Stimulated activated CD8-positive, alpha-beta memory T cell treated with anti-CD3 and anti-CD28 coated beads, Interleukin-7, amount 100 ng/mL, for 48 hours (primary cell): ENCODE measurements around the gene PREB.
"Not testable (repeated sequence)": the region's sequence is repeated elsewhere in the genome, so short reads cannot be mapped to it uniquely, and the experiment has no call there.

Experiments
- DNase-seq, 2 donors: peaks; one replicate each; pipeline ENCODE4 v3.0.0-alpha.2; 2020; ENCODE audit warnings: low read depth in 1 of 2; ENCODE audit errors: extremely low read depth in 1 of 2

Gene PREB, protein sequence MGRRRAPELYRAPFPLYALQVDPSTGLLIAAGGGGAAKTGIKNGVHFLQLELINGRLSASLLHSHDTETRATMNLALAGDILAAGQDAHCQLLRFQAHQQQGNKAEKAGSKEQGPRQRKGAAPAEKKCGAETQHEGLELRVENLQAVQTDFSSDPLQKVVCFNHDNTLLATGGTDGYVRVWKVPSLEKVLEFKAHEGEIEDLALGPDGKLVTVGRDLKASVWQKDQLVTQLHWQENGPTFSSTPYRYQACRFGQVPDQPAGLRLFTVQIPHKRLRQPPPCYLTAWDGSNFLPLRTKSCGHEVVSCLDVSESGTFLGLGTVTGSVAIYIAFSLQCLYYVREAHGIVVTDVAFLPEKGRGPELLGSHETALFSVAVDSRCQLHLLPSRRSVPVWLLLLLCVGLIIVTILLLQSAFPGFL

DNA sequence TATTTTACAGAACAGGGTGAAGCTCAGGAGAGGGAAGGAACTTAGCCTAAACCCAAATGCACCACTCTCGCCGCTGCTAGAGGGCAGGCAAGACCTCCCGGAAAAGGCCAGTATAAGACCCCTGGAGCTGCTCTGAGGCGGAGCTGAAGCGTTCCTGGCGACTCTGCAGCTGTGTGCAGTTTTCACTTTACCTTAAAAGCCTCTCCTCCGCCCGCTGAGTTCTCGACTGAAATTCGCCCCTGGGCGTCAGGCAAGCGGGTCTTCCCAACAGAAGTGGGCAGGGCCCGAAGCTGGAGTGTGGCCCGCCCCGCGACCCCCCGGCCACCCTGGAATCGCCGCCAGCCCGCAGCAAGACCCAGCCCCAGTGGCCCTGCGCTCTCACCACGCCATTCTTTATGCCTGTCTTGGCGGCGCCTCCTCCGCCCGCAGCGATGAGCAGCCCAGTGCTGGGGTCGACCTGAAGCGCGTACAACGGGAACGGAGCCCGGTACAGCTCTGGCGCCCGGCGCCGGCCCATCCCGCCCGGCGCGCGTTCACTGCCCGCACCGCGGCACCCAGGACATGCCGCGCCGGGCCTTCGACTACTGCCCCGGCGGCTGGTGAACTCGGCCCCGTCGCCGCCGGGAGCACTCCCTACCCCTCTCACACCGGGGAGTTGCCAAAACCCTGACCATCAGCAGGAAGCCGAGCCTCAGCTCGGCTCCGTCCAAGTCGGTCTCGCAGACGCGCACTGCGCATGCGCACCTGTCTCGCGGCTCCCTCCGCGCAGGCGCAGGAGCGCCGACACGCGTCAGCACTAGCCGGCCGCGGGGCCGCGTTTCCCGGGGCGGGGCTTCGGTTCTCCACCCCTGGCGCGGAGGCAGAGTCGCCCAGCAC is at the start of gene PREB:
PREB (minus strand) TSS at position 732 of the 876 bp plus-strand sequence; CDS start at position 517, 215 bp downstream.
- peak; percentile 95 to 98 for DNase-seq

- no peak for DNase-seq
Observed at GRCh38 chr2:27184115-27184514, 49.7 kb upstream of the PREB start.

GRCh38 chr2:27182346-27182745 is 47.9 kb upstream of the PREB start:
- no peak for DNase-seq

GRCh38 chr2:27179344-27180000 is 45.0 kb upstream of the PREB start:
- no peak for DNase-seq

- no peak for DNase-seq
Observed at GRCh38 chr2:27178469-27178868, 44.0 kb upstream of the PREB start.

DNA sequence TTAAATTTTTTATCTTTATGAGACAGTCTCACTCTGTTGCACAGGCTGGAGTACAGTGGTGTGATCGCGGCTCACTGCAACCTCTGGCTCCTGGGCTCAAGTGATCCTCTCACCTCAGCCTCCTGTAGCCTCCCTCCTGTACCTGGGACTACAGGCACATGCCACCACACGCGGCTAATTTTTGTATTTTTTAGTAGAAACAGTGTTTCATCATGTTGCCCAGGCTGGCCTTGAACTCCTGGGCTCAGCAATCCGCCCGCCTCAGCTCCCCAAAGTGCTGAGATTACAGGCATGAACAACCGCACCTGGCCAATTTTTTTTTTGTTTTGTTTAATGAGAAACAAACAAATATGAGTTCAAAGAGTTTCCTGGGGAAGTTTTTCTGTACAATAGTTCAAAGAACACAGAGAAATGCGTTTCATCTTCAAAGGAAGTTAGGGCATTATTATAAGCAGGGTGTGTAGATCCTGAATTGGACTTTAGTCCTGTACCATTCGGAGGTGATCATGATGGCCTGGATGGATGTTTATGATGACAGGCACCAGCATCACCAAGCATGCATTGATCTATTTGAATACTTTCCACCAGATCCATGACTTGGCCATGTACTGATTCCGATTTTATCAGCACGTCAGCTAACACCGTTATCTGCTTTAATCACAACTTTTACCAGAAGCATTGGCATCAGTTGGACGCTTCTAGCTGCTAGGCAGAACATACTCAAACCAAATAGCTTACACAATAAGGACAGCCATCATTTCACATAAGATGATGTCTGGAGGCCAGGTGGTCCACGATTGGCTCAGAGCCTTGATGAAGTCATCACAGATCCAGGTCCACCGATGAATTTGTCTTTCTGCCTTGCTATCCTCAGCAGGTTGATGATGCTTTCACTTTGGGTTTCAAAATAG is 43.3 kb upstream of the PREB start:
- DNase-seq: no peak

- DNase-seq: not testable (repeated sequence)
Observed at GRCh38 chr2:27175781-27176180, 41.3 kb upstream of the PREB start.

DNA sequence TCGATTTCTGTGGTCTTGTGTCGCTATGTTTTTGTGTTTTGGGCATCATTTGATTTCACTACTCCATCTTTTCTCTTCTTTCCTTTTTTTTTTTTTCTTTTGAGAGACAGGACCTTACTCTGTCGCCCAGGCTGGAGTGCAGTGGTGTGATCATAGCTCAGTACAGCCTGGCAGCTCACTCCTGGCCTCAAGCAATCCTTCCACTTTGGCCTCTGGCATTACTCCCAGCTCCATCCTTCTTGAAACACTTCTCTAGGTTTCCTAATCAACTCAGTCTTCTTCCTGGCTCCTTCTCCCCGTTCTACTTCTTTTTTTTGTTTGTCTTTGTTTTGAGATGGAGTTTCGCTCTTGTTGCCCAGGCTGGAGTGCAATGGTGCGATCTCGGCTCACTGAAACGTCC is 40.9 kb upstream of the PREB start:
- no peak for DNase-seq

GRCh38 chr2:27174638-27175037 is 40.2 kb upstream of the PREB start:
- DNase-seq: no peak

DNA sequence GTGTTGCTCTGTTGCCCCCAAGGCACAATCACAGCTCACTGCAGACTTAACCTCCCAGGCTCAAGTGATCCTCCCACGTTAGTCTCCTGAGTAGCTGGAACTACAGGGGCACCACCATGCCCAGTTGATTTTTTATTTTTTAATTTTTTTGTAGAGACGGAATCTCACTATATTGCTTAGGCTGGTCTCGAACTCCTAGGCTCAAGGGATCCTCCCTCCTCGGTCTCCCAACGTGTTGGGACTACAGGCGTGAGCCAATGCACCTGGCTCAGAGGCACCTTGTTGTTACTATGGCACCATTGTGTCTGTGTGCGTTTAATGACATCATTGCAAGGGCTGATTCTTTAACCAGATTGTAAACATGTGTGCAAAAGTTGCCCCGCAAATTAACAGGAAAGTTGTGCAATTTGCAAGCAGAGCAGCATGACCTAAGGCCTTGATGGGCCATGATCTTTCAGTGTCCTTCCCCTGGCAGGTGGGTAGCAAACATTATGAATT is 37.0 kb upstream of the PREB start:
- no peak for DNase-seq

DNA sequence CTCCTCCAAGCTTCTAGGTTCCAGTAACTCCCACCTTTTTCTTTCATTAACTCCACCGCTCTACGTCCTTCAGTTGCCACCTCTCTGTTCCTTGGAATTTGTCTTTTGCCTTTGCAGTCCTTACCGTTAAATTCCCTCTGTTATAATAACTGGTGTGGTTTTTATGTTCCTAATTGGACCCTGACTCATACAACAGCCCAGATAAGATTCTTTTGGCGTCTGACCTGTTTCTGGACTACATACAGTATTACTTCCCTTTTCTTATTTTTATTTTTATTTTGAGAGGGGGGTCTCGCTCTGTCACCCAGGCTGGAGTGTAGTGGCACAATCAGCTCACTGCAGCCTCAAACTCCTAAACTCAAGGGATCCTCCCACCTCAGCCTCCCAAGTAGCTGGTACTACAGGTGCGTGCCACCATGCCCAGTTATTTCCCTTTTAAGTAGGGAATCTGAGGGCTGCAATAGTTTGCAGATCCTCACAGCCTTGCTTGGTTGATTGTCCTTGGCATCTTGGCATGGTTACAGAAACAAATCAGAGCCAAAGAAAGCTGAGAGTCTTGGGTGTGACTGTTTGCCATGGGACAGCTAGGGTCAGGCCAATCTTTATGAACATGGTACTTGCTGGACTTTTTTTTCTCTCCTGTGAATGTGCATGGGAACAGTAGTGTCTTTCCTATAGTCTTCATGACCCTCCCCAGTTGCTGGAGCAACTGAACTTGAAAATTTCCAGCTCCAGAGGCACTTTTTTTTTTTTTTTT is 36.3 kb upstream of the PREB start:
- DNase-seq: no peak

DNA sequence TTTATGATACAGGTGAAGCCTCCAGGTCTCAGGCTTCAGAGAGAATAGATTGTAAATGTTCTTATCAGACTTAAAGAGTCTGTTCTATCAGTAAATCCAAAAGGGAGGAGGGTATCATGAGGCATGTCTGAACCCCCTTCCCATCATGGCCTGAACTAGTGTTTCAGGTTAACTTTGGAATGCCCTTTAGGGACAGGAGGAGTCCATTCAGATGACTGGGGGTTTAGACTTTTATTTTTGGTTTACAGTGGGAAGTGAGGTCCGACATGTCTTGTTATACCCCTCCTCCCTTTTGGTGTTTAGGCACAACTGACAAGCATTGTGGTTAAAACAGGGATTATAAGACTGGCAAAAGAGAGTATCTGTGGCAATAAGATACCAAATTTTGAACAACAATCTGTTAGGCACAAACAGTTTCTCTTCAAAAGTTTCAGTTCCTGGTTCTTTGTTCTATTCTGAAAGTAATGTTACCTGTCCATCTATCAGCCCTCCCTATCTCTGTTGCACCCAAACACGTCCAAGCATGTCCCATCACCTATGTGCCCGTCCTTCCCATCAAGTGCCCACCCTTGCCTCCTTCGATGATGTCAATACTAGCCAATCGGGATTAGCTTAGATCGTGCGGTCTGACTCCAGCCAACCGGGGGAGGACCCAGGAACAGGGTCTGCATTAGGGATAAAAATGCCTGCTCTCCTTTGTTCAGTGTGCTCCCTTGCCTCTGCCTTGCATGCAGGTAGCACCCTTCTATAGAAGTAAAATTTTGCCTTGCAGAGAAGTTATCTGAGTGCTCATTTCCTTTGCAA is 30.7 kb upstream of the PREB start:
- no peak for DNase-seq

- DNase-seq: no peak
Observed at GRCh38 chr2:27162151-27163121, 28.0 kb upstream of the PREB start.

DNA sequence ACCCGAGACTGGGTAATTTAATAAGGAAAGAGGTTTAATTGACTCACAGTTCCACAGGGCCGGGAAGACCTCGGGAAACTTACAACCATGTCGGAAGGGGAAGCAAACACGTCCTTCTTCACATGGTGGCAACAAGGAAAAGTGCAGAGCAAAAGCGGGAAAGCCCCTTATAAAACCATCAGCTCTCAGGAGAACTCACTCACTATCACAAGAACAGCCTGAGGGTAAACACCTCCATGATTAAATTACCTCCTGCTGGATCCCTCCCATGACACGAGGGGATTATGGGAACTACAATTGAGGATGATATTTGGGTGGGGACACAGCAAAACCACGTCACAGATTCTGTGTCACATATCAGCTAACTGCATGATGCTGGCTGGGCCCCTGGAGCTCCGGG is 25.8 kb upstream of the PREB start:
- DNase-seq: no peak

DNA sequence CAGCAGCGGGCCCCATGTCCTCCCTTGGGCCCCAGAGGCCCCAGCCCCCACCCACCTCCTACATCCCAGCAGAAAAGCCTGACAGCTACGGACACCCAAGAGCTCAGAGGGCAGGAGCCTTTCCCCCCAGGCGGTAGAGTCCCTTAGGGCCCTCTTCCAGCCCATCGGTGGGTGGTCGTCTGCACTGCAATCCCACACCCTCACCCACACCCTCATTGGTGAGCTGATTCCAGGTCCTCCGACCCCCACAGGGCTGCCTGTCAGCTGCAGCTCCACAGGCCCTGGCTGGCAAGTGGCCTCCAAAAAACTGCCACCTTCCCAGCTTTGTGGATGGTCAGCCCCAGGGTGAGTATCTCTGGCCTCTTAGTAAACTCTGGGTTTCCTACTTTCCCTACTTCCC is 24.8 kb upstream of the PREB start:
- DNase-seq: no peak

DNA sequence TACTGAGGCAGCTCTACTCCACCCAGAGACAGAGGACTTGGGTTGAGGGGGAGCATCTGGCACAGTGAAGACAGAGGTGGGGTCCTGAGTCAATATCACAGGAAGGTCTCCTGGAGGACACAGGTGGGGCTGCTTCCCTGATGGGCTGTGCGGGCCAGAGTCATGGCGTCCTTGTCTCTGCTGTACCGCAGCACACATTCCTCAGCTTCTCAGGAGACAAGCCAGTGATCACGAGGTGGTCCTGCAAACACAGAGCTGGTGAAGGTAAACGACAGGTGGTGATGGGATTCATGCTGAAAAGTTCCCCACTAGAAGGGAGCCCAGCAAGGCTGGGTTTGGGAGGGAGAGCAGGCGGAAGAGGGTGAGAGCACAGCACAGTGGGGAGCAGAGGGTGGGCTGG is 24.0 kb upstream of the PREB start:
- DNase-seq: no peak

GRCh38 chr2:27155069-27155520 is 20.7 kb upstream of the PREB start:
- no peak for DNase-seq
